Activated CD8-positive, alpha-beta memory T cell treated with anti-CD3 and anti-CD28 coated beads for 4 hours (primary cell): ENCODE results near the gene NCAPH2.

ENCODE experiments used
- DNase-seq, 2 donors: peaks; one replicate each; pipeline ENCODE4 v3.0.0-alpha.2; 2020; ENCODE audit warnings: low read depth in 2 of 2

Gene NCAPH2

GRCh38 chr22:50547263-50547985, 39.4 kb downstream of the NCAPH2 start:
- DNase-seq, result no peak

- no peak for DNase-seq
These were observed 40.3 kb downstream of the NCAPH2 start for GRCh38 chr22:50548040-50548920.

GRCh38 chr22:50548921-50549790, 41.1 kb downstream of the NCAPH2 start:
- no peak for DNase-seq

GRCh38 chr22:50550395-50550794, 42.4 kb downstream of the NCAPH2 start:
- no peak for DNase-seq

- DNase-seq, result no peak
These were observed 43.2 kb downstream of the NCAPH2 start for GRCh38 chr22:50551160-50551752.

- DNase-seq, result no peak
These were observed 45.3 kb downstream of the NCAPH2 start for GRCh38 chr22:50553310-50553709.

GRCh38 chr22:50556703-50557102, 48.7 kb downstream of the NCAPH2 start:
- no peak for DNase-seq

- no peak for DNase-seq
These were observed 52.0 kb downstream of the NCAPH2 start for GRCh38 chr22:50560034-50560433.

- no peak for DNase-seq
These were observed 53.7 kb downstream of the NCAPH2 start for GRCh38 chr22:50561401-50562358.

GRCh38 chr22:50562523-50563412, 54.7 kb downstream of the NCAPH2 start, which contains the start of gene SYCE3:
Gene SYCE3 (minus strand): TSS chr22:50562919. CDS start chr22:50556405, 6,514 bp downstream.
- DNase-seq, result peak; percentile 92 to 93

GRCh38 chr22:50563413-50564160, 55.6 kb downstream of the NCAPH2 start:
- no peak for DNase-seq

GRCh38 chr22:50564289-50564688, 56.3 kb downstream of the NCAPH2 start:
- no peak for DNase-seq

- no peak for DNase-seq
These were observed 59.8 kb downstream of the NCAPH2 start for GRCh38 chr22:50567721-50568252.

GRCh38 chr22:50568626-50569025, 60.6 kb downstream of the NCAPH2 start:
- DNase-seq, result no peak

GRCh38 chr22:50569041-50569459, 61.0 kb downstream of the NCAPH2 start:
- no peak for DNase-seq

- DNase-seq, result no peak
These were observed 62.0 kb downstream of the NCAPH2 start for GRCh38 chr22:50569896-50570535.

GRCh38 chr22:50570861-50571260, 62.8 kb downstream of the NCAPH2 start:
- no peak for DNase-seq
